A673 (cell line): ENCODE results near the gene PRPS2.

ENCODE experiments used
- EZH2 ChIP-seq: fragments of 200-600 bp; sonication (generic); IDR thresholded peaks from 2 replicates; pipeline ENCODE4 v1.6.1; 2017; ENCODE audit warnings: borderline replicate concordance, low read depth, mild to moderate bottlenecking, mixed read lengths, antibody characterized with exemption, low read length; ENCODE audit not compliant: poor library complexity, severe bottlenecking
- TF ChIP-seq, protein P1 (sequence below): fragments of 300-800, 200-600 bp; sonication (generic); conservative IDR thresholded peaks from 2 replicates; pipeline ENCODE4 v1.5.1; 2017; ENCODE audit warnings: low read depth, mild to moderate bottlenecking, antibody characterized with exemption, low read length, moderate library complexity, mixed read lengths

- TF ChIP-seq, protein P1, sequence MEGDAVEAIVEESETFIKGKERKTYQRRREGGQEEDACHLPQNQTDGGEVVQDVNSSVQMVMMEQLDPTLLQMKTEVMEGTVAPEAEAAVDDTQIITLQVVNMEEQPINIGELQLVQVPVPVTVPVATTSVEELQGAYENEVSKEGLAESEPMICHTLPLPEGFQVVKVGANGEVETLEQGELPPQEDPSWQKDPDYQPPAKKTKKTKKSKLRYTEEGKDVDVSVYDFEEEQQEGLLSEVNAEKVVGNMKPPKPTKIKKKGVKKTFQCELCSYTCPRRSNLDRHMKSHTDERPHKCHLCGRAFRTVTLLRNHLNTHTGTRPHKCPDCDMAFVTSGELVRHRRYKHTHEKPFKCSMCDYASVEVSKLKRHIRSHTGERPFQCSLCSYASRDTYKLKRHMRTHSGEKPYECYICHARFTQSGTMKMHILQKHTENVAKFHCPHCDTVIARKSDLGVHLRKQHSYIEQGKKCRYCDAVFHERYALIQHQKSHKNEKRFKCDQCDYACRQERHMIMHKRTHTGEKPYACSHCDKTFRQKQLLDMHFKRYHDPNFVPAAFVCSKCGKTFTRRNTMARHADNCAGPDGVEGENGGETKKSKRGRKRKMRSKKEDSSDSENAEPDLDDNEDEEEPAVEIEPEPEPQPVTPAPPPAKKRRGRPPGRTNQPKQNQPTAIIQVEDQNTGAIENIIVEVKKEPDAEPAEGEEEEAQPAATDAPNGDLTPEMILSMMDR: no peak
- no peak for TF ChIP-seq EZH2
These were observed 13.5 kb upstream of the PRPS2 start for GRCh38 chrX:12777670-12778069.
